Liver (tissue), 9 donors: ENCODE data around the gene MRAP. TPM values are rescaled to one million over a fixed set of nuclear protein-coding genes. Genes with fewer than 3 reads are reported as not detected.

Experiments
- DNase-seq: peaks from one replicate; pipeline ENCODE4 v3.0.0-alpha.2; 2017; ENCODE audit warnings: low spot score
- H3K27ac ChIP-seq, 2 donors: one replicate each; pipeline ENCODE4 v1.7.0; 2013; ENCODE audit warnings: inconsistent platforms in 2 of 2, low read length in 2 of 2, control low read depth in 1 of 2, low read depth in 1 of 2, mild to moderate bottlenecking in 1 of 2
- H3K27me3 ChIP-seq, 4 donors: one replicate each; pipeline versions ENCODE4 v1.6.1 to v1.7.0; 2013; ENCODE audit warnings: low read length in 3 of 4, inconsistent platforms in 1 of 4, mild to moderate bottlenecking in 1 of 4, moderate library complexity in 1 of 4; ENCODE audit not compliant: control insufficient read depth in 4 of 4, insufficient read depth in 4 of 4
- H3K36me3 ChIP-seq, 4 donors: one replicate each; pipeline versions ENCODE4 v1.6.1 to v1.7.0; 2013; ENCODE audit warnings: low read length in 3 of 4, mild to moderate bottlenecking in 3 of 4, low read depth in 1 of 4, moderate library complexity in 1 of 4; ENCODE audit not compliant: control insufficient read depth in 4 of 4, insufficient read depth in 3 of 4
- H3K4me1 ChIP-seq, 4 donors: one replicate each; pipeline versions ENCODE4 v1.6.1 to v1.7.0; 2013; ENCODE audit warnings: low read length in 3 of 4, mild to moderate bottlenecking in 3 of 4, moderate library complexity in 1 of 4; ENCODE audit not compliant: control insufficient read depth in 4 of 4, insufficient read depth in 4 of 4
- H3K4me3 ChIP-seq, 3 donors: one replicate each; pipeline versions ENCODE4 v1.6.1 to v1.7.0; 2013; ENCODE audit warnings: low read length in 3 of 3, control low read depth in 1 of 3, low read depth in 1 of 3, mild to moderate bottlenecking in 1 of 3
- H3K9ac ChIP-seq, 2 donors: one replicate each; pipeline ENCODE4 v1.7.0; 2013; ENCODE audit warnings: low read length in 2 of 2, mild to moderate bottlenecking in 2 of 2, moderate library complexity in 2 of 2, control low read depth in 1 of 2, low read depth in 1 of 2
- H3K9me3 ChIP-seq, 4 donors: one replicate each; pipeline versions ENCODE4 v1.6.1 to v1.7.0; 2013; ENCODE audit warnings: low read length in 3 of 4; ENCODE audit not compliant: control insufficient read depth in 4 of 4
- EGR1 ChIP-seq, 2 donors: IDR thresholded peaks; 2 replicates each; pipeline ENCODE4 v1.6.1; 2016 to 2018; ENCODE audit warnings: antibody characterized with exemption in 2 of 2, low read depth in 2 of 2
- FOXA1 ChIP-seq: IDR thresholded peaks from 2 replicates; pipeline ENCODE4 v1.6.1; 2016; ENCODE audit warnings: antibody characterized with exemption
- FOXA2 ChIP-seq: IDR thresholded peaks from 2 replicates; pipeline ENCODE4 v1.6.1; 2016; ENCODE audit warnings: antibody characterized with exemption
- GABPA ChIP-seq, 2 donors: IDR thresholded peaks in 1 of 2; conservative IDR thresholded peaks in 1 of 2; 2 replicates each; pipeline ENCODE4 v1.6.1; 2016; ENCODE audit warnings: antibody characterized with exemption in 2 of 2, mild to moderate bottlenecking in 1 of 2, moderate library complexity in 1 of 2
- HNF4A ChIP-seq, 2 donors: conservative IDR thresholded peaks; 2 replicates each; pipeline ENCODE4 v1.6.1; 2016; ENCODE audit warnings: antibody characterized with exemption in 2 of 2, mild to moderate bottlenecking in 2 of 2
- HNF4G ChIP-seq: IDR thresholded peaks from 2 replicates; pipeline ENCODE4 v1.6.1; 2016; ENCODE audit warnings: antibody characterized with exemption
- JUND ChIP-seq, 2 donors: IDR thresholded peaks; 2 replicates each; pipeline ENCODE4 v1.6.1; 2016; ENCODE audit warnings: antibody characterized with exemption in 2 of 2
- NR2F2 ChIP-seq: IDR thresholded peaks from 2 replicates; pipeline ENCODE4 v1.6.1; 2016; ENCODE audit warnings: antibody characterized with exemption
- RAD21 ChIP-seq, 2 donors: IDR thresholded peaks; 2 replicates each; pipeline ENCODE4 v1.6.1; 2016; ENCODE audit warnings: antibody characterized with exemption in 2 of 2, mild to moderate bottlenecking in 2 of 2
- RXRA ChIP-seq, 2 donors: IDR thresholded peaks; 2 replicates each; pipeline ENCODE4 v1.6.1; 2017 to 2018; ENCODE audit warnings: antibody characterized with exemption in 2 of 2, mild to moderate bottlenecking in 1 of 2
- SP1 ChIP-seq: IDR thresholded peaks from 2 replicates; pipeline ENCODE4 v1.6.1; 2018; ENCODE audit warnings: antibody characterized with exemption, mild to moderate bottlenecking
- TAF1 ChIP-seq: conservative IDR thresholded peaks from 2 replicates; pipeline ENCODE4 v1.6.1; 2016; ENCODE audit warnings: antibody characterized with exemption, mild to moderate bottlenecking
- YY1 ChIP-seq: IDR thresholded peaks from 2 replicates; pipeline ENCODE4 v1.6.1; 2016; ENCODE audit warnings: antibody characterized with exemption, mild to moderate bottlenecking
- WGBS: extraction: QIAGEN DNeasy Blood & Tissue Kit; methylation state at CpG from one replicate; pipeline ENCODE4 v1.1.7; 2013; 5-methylcytosine and 5-hydroxymethylcytosine counted together
- polyA plus RNA-seq, 2 donors: library from polyadenylated mRNA; stranded (reverse) in 1 of 2; unstranded in 1 of 2; fragments of 200-250 nt in 1 of 2; fragments of >200 nt in 1 of 2; fragmentation: Nextera tagmentation in 1 of 2; extraction: Ambion mirVana in 1 of 2; gene quantifications; one replicate each; pipeline versions ENCODE4 v1.2.1 to v1.2.3, GENCODE V29; 2013 to 2015
- total RNA-seq, 2 donors: library from RNA; depleted of rRNA; stranded (reverse); fragments of >200 nt; gene quantifications; one replicate each; pipeline ENCODE4 v1.2.3, GENCODE V29; 2014
- TF ChIP-seq, protein P1 (sequence below): IDR thresholded peaks from 2 replicates; pipeline ENCODE4 v1.6.1; 2016; ENCODE audit warnings: antibody characterized with exemption, mild to moderate bottlenecking
- TF ChIP-seq, protein P2 (sequence below): fragments of 150-350 bp; IDR thresholded peaks from 2 replicates; pipeline ENCODE4 v1.5.1; 2017; ENCODE audit warnings: improper control_type of control experiment, low read depth, low read length; ENCODE audit not compliant: missing input control
- TF ChIP-seq, protein P3 (sequence below): IDR thresholded peaks from 2 replicates; pipeline ENCODE4 v1.6.1; 2016; ENCODE audit warnings: antibody characterized with exemption
- TF ChIP-seq, protein P4 (sequence below): IDR thresholded peaks from 2 replicates; pipeline ENCODE4 v1.6.1; 2016; ENCODE audit warnings: antibody characterized with exemption
- TF ChIP-seq, protein P5 (sequence below): IDR thresholded peaks from 2 replicates; pipeline ENCODE4 v1.6.1; 2016; ENCODE audit warnings: antibody characterized with exemption
- donor health status: healthy.
- donor health status: healthy.
- donor health status: healthy.
- donor health status: healthy.
- donor health status: healthy.

MRAP gene
- total and polyA plus RNA-seq, 4 donors = 0.17 to 0.79 TPM; not detected in 2

DNA sequence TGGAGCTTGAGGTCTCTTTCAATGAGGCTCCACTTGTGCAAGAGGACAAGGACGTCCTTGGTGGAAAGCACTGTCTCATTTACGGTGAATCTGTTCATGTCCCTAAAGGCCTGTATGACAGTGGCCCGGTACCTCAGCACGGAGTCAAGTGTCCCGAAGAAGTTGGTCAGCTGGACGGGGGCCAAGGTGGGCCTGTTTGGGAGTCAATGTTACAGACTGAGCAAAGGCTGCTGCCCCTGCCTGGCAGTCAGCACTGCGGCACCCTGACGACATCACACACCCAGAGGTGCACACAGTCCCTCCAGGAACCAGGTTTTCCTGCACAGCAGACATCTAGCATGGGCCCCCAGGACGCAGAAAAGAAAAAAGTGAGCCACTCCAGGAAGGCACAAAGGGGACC lies 19.1 kb downstream of the MRAP start:
- no peak overlapping the region for H3K4me3 ChIP-seq
- TF ChIP-seq RAD21 (IDR thresholded peaks at IDR 0.05) (no peak), FOXA2 (no peak), YY1 (no peak), TAF1 (no peak), JUND (IDR thresholded peaks at IDR 0.05) (no peak), FOXA1 (no peak), GABPA (IDR thresholded peaks at IDR 0.05 in 1 of 2, conservative IDR thresholded peaks at IDR 0.05 in 1 of 2) (no peak), NR2F2 (no peak), EGR1 (IDR thresholded peaks at IDR 0.05; ENCODE audit: low read depth in 2 of 2) (no peak), HNF4A (conservative IDR thresholded peaks at IDR 0.05) (no peak)
- TF ChIP-seq, protein P1, sequence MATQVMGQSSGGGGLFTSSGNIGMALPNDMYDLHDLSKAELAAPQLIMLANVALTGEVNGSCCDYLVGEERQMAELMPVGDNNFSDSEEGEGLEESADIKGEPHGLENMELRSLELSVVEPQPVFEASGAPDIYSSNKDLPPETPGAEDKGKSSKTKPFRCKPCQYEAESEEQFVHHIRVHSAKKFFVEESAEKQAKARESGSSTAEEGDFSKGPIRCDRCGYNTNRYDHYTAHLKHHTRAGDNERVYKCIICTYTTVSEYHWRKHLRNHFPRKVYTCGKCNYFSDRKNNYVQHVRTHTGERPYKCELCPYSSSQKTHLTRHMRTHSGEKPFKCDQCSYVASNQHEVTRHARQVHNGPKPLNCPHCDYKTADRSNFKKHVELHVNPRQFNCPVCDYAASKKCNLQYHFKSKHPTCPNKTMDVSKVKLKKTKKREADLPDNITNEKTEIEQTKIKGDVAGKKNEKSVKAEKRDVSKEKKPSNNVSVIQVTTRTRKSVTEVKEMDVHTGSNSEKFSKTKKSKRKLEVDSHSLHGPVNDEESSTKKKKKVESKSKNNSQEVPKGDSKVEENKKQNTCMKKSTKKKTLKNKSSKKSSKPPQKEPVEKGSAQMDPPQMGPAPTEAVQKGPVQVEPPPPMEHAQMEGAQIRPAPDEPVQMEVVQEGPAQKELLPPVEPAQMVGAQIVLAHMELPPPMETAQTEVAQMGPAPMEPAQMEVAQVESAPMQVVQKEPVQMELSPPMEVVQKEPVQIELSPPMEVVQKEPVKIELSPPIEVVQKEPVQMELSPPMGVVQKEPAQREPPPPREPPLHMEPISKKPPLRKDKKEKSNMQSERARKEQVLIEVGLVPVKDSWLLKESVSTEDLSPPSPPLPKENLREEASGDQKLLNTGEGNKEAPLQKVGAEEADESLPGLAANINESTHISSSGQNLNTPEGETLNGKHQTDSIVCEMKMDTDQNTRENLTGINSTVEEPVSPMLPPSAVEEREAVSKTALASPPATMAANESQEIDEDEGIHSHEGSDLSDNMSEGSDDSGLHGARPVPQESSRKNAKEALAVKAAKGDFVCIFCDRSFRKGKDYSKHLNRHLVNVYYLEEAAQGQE = no peak
- TF ChIP-seq, protein P2, sequence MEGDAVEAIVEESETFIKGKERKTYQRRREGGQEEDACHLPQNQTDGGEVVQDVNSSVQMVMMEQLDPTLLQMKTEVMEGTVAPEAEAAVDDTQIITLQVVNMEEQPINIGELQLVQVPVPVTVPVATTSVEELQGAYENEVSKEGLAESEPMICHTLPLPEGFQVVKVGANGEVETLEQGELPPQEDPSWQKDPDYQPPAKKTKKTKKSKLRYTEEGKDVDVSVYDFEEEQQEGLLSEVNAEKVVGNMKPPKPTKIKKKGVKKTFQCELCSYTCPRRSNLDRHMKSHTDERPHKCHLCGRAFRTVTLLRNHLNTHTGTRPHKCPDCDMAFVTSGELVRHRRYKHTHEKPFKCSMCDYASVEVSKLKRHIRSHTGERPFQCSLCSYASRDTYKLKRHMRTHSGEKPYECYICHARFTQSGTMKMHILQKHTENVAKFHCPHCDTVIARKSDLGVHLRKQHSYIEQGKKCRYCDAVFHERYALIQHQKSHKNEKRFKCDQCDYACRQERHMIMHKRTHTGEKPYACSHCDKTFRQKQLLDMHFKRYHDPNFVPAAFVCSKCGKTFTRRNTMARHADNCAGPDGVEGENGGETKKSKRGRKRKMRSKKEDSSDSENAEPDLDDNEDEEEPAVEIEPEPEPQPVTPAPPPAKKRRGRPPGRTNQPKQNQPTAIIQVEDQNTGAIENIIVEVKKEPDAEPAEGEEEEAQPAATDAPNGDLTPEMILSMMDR = no peak
- TF ChIP-seq, protein P3, sequence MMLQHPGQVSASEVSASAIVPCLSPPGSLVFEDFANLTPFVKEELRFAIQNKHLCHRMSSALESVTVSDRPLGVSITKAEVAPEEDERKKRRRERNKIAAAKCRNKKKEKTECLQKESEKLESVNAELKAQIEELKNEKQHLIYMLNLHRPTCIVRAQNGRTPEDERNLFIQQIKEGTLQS = no peak
- TF ChIP-seq, protein P4, sequence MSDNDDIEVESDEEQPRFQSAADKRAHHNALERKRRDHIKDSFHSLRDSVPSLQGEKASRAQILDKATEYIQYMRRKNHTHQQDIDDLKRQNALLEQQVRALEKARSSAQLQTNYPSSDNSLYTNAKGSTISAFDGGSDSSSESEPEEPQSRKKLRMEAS = no peak
- TF ChIP-seq, protein P5, sequence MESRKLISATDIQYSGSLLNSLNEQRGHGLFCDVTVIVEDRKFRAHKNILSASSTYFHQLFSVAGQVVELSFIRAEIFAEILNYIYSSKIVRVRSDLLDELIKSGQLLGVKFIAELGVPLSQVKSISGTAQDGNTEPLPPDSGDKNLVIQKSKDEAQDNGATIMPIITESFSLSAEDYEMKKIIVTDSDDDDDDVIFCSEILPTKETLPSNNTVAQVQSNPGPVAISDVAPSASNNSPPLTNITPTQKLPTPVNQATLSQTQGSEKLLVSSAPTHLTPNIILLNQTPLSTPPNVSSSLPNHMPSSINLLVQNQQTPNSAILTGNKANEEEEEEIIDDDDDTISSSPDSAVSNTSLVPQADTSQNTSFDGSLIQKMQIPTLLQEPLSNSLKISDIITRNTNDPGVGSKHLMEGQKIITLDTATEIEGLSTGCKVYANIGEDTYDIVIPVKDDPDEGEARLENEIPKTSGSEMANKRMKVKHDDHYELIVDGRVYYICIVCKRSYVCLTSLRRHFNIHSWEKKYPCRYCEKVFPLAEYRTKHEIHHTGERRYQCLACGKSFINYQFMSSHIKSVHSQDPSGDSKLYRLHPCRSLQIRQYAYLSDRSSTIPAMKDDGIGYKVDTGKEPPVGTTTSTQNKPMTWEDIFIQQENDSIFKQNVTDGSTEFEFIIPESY = no peak
- no peaks in the 10 kb centered on the region for H3K27me3 ChIP-seq
- no peak overlapping the region for H3K27ac ChIP-seq
- no peaks in the 10 kb centered on the region for H3K4me1 ChIP-seq
- no peak for DNase-seq
- peaks cover 19 to 82% (median 44%) of the 10 kb centered on the region in 4 donors for H3K36me3 ChIP-seq
- H3K9me3 ChIP-seq = no peaks in the 10 kb centered on the region
- H3K9ac ChIP-seq = no peak overlapping the region
- 90% methylated on average over 9 of the region's 9 CpGs for WGBS

DNA sequence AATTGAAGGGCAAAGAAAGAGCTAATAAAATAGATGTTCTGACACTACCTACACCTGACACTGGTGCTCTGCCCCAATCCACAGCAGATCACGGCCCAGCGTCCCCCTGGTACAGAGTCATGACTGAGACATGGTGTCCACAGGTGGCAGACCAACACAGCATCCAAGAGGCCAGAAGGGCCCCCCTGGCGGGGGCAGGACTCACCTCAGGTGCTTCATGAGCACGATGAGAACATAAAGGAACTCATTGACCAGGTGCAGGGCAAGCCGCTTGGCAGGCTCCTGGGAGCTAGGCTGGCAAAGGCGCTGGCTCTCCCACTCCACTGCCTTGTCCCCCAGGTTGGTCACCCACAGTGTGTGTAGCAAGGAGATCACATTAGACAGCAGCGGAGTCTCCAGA lies 20.4 kb downstream of the MRAP start:
- DNase-seq = no peak
- peaks cover 22 to 88% (median 52%) of the 10 kb centered on the region in 4 donors for H3K36me3 ChIP-seq
- H3K27ac ChIP-seq = no peak overlapping the region
- WGBS = 95% methylated on average over 7 of the region's 7 CpGs
- no peaks in the 10 kb centered on the region for H3K27me3 ChIP-seq
- H3K4me1 ChIP-seq = no peaks in the 10 kb centered on the region
- H3K4me3 ChIP-seq = no peak overlapping the region
- H3K9ac ChIP-seq = no peak overlapping the region
- H3K9me3 ChIP-seq = no peaks in the 10 kb centered on the region
- TF ChIP-seq TAF1 (no peak), SP1 (no peak), YY1 (no peak), HNF4G (no peak), RXRA (IDR thresholded peaks at IDR 0.05) (no peak), HNF4A (conservative IDR thresholded peaks at IDR 0.05) (no peak)
- TF ChIP-seq, protein P4 = no peak
- TF ChIP-seq, protein P2 = no peak
- TF ChIP-seq, protein P1 = no peak
- TF ChIP-seq, protein P3 = no peak
